Activated naive CD4-positive, alpha-beta T cell treated with anti-CD3 and anti-CD28 coated beads, Interleukin-2, amount 10 ng/mL, durations not matched to agents 7 days and 5 days (primary cell): ENCODE data around the gene SCFD2.

Experiments
- CTCF ChIA-PET: fragments of 350-600 bp; sonication (Branson Sonifier 250); formaldehyde crosslinking; loops from one replicate; lab custom pipeline; 2021; ENCODE audit warnings: antibody characterized with exemption; lab: Charles Lee
- DNase-seq: peaks from one replicate; pipeline ENCODE4 v3.0.0-alpha.2; 2020
- H3K27ac Mint-ChIP-seq: one replicate; pipeline ENCODE4 v1.8.0; 2021; ENCODE audit warnings: mild to moderate bottlenecking, moderate library complexity, mixed read lengths
- H3K27me3 Mint-ChIP-seq: one replicate; pipeline ENCODE4 v1.8.0; 2021; ENCODE audit warnings: mild to moderate bottlenecking, mixed read lengths
- H3K36me3 Mint-ChIP-seq: one replicate; pipeline ENCODE4 v1.8.0; 2021; ENCODE audit warnings: mixed read lengths
- H3K4me1 Mint-ChIP-seq: one replicate; pipeline ENCODE4 v1.8.0; 2021; ENCODE audit warnings: mixed read lengths
- H3K4me3 Mint-ChIP-seq: one replicate; pipeline ENCODE4 v1.8.0; 2021; ENCODE audit warnings: mild to moderate bottlenecking, moderate library complexity, mixed read lengths
- H3K9me3 Mint-ChIP-seq: one replicate; pipeline ENCODE4 v1.8.0; 2021; ENCODE audit warnings: mixed read lengths

SCFD2 gene

GRCh38 chr4:52991472-52991871 is 374.4 kb downstream of the SCFD2 start:
- CTCF ChIA-PET: no interaction called here
- DNase-seq: no peak
- Mint-ChIP-seq H3K4me1 (no peaks in the 10 kb centered on the region), H3K36me3 (peaks cover 1% of the 10 kb centered on the region), H3K27me3 (no peaks in the 10 kb centered on the region), H3K4me3 (no peak overlapping the region), H3K9me3 (no peaks in the 10 kb centered on the region), H3K27ac (no peak overlapping the region)

- H3K27ac Mint-ChIP-seq: no peak overlapping the region
- peaks cover 1% of the 10 kb centered on the region for H3K36me3 Mint-ChIP-seq
- H3K9me3 Mint-ChIP-seq: no peaks in the 10 kb centered on the region
- H3K4me3 Mint-ChIP-seq: no peak overlapping the region
- no peaks in the 10 kb centered on the region for H3K4me1 Mint-ChIP-seq
- H3K27me3 Mint-ChIP-seq: no peaks in the 10 kb centered on the region
- CTCF ChIA-PET: no interaction called here
- no peak for DNase-seq
Measured at GRCh38 chr4:52990706-52991105, 375.2 kb downstream of the SCFD2 start.

GRCh38 chr4:52989865-52990264 is 376.0 kb downstream of the SCFD2 start:
- no peak overlapping the region for H3K27ac Mint-ChIP-seq
- H3K9me3 Mint-ChIP-seq: no peaks in the 10 kb centered on the region
- no peak for DNase-seq
- no peaks in the 10 kb centered on the region for H3K27me3 Mint-ChIP-seq
- no peaks in the 10 kb centered on the region for H3K4me1 Mint-ChIP-seq
- no peak overlapping the region for H3K4me3 Mint-ChIP-seq
- CTCF ChIA-PET: no interaction called here
- peaks cover 1% of the 10 kb centered on the region for H3K36me3 Mint-ChIP-seq

- Mint-ChIP-seq H3K9me3 (no peaks in the 10 kb centered on the region), H3K27ac (no peak overlapping the region), H3K27me3 (no peaks in the 10 kb centered on the region), H3K4me1 (peaks cover 4% of the 10 kb centered on the region), H3K36me3 (peaks cover 1% of the 10 kb centered on the region), H3K4me3 (no peak overlapping the region)
- DNase-seq: no peak
- CTCF ChIA-PET: interaction anchor here (0.8 kb wide), 1 partner anchor 442 kb away, joined by 3 read pairs; no protein-coding TSS in a partner anchor
Measured at GRCh38 chr4:52987392-52988056, 378.3 kb downstream of the SCFD2 start.

- no peaks in the 10 kb centered on the region for H3K9me3 Mint-ChIP-seq
- CTCF ChIA-PET: interaction anchor here (0.9 to 5.4 kb wide), 6 partner anchors 282 to 609 kb away, joined by 3 to 65 read pairs (median 6); no protein-coding TSS in a partner anchor
- H3K4me1 Mint-ChIP-seq: peaks cover 4% of the 10 kb centered on the region
- no peaks in the 10 kb centered on the region for H3K36me3 Mint-ChIP-seq
- no peak overlapping the region for H3K27ac Mint-ChIP-seq
- no peak overlapping the region for H3K4me3 Mint-ChIP-seq
- H3K27me3 Mint-ChIP-seq: no peaks in the 10 kb centered on the region
- no peak for DNase-seq
Measured at GRCh38 chr4:52984462-52984881, 381.4 kb downstream of the SCFD2 start.

- peaks cover 4% of the 10 kb centered on the region for H3K4me1 Mint-ChIP-seq
- CTCF ChIA-PET: interaction anchor here (0.8 to 5.4 kb wide), 9 partner anchors 21 to 609 kb away, joined by 3 to 65 read pairs (median 3); no protein-coding TSS in a partner anchor
- no peak overlapping the region for H3K27ac Mint-ChIP-seq
- H3K4me3 Mint-ChIP-seq: no peak overlapping the region
- H3K27me3 Mint-ChIP-seq: no peaks in the 10 kb centered on the region
- no peaks in the 10 kb centered on the region for H3K9me3 Mint-ChIP-seq
- no peaks in the 10 kb centered on the region for H3K36me3 Mint-ChIP-seq
- DNase-seq: no peak
Measured at GRCh38 chr4:52983563-52984303, 382.1 kb downstream of the SCFD2 start.

GRCh38 chr4:52982946-52983340 is 382.9 kb downstream of the SCFD2 start:
- H3K36me3 Mint-ChIP-seq: no peaks in the 10 kb centered on the region
- CTCF ChIA-PET: interaction anchor here (0.7 to 5.4 kb wide), 9 partner anchors 20 to 608 kb away, joined by 3 to 65 read pairs (median 3); no protein-coding TSS in a partner anchor

GRCh38 chr4:52982255-52982945 is 383.5 kb downstream of the SCFD2 start:
- CTCF ChIA-PET: interaction anchor here (0.7 to 5.4 kb wide), 9 partner anchors 40 to 1251 kb away, joined by 3 to 65 read pairs (median 3); partner anchors contain the start of gene USP46

More at GRCh38 chr4:52982946-52983340, 382.9 kb downstream of the SCFD2 start:
- H3K4me3 Mint-ChIP-seq: no peak overlapping the region
- H3K9me3 Mint-ChIP-seq: no peaks in the 10 kb centered on the region
- DNase-seq: no peak
- no peak overlapping the region for H3K27ac Mint-ChIP-seq
- H3K27me3 Mint-ChIP-seq: no peaks in the 10 kb centered on the region
- H3K4me1 Mint-ChIP-seq: peaks cover 4% of the 10 kb centered on the region

GRCh38 chr4:52979821-52980590 is 385.9 kb downstream of the SCFD2 start:
- no peak overlapping the region for H3K27ac Mint-ChIP-seq
- no peak overlapping the region for H3K4me3 Mint-ChIP-seq
- CTCF ChIA-PET: interaction anchor here (5.4 kb wide), 1 partner anchor 434 kb away, joined by 65 read pairs; no protein-coding TSS in a partner anchor
- no peaks in the 10 kb centered on the region for H3K36me3 Mint-ChIP-seq
- peaks cover 4% of the 10 kb centered on the region for H3K4me1 Mint-ChIP-seq
- no peaks in the 10 kb centered on the region for H3K27me3 Mint-ChIP-seq
- DNase-seq: no peak
- H3K9me3 Mint-ChIP-seq: no peaks in the 10 kb centered on the region

More at GRCh38 chr4:52982255-52982945, 383.5 kb downstream of the SCFD2 start:
- DNase-seq: no peak
- Mint-ChIP-seq H3K4me3 (no peak overlapping the region), H3K27ac (no peak overlapping the region), H3K9me3 (no peaks in the 10 kb centered on the region), H3K36me3 (no peaks in the 10 kb centered on the region), H3K4me1 (peaks cover 4% of the 10 kb centered on the region), H3K27me3 (no peaks in the 10 kb centered on the region)

- H3K27ac Mint-ChIP-seq: no peak overlapping the region
- CTCF ChIA-PET: no interaction called here
Measured at GRCh38 chr4:52979020-52979419, 386.8 kb downstream of the SCFD2 start.

GRCh38 chr4:52977252-52977651 is 388.6 kb downstream of the SCFD2 start:
- Mint-ChIP-seq H3K27ac (no peak overlapping the region), H3K4me3 (no peak overlapping the region), H3K27me3 (no peaks in the 10 kb centered on the region), H3K36me3 (no peaks in the 10 kb centered on the region), H3K9me3 (no peaks in the 10 kb centered on the region), H3K4me1 (no peaks in the 10 kb centered on the region)
- no peak for DNase-seq
- CTCF ChIA-PET: no interaction called here

More at GRCh38 chr4:52979020-52979419, 386.8 kb downstream of the SCFD2 start:
- Mint-ChIP-seq H3K9me3 (no peaks in the 10 kb centered on the region), H3K4me1 (peaks cover 4% of the 10 kb centered on the region), H3K36me3 (no peaks in the 10 kb centered on the region), H3K4me3 (no peak overlapping the region), H3K27me3 (no peaks in the 10 kb centered on the region)
- no peak for DNase-seq

GRCh38 chr4:52976523-52977230 is 389.2 kb downstream of the SCFD2 start:
- Mint-ChIP-seq H3K27ac (no peak overlapping the region), H3K36me3 (no peaks in the 10 kb centered on the region), H3K4me1 (no peaks in the 10 kb centered on the region), H3K4me3 (no peak overlapping the region), H3K9me3 (no peaks in the 10 kb centered on the region), H3K27me3 (no peaks in the 10 kb centered on the region)
- no peak for DNase-seq
- CTCF ChIA-PET: interaction anchor here (0.6 to 1.2 kb wide), 2 partner anchors 1080 to 1090 kb away, joined by 3 to 4 read pairs; no protein-coding TSS in a partner anchor

- Mint-ChIP-seq H3K27me3 (no peaks in the 10 kb centered on the region), H3K4me1 (no peaks in the 10 kb centered on the region), H3K36me3 (no peaks in the 10 kb centered on the region), H3K27ac (no peak overlapping the region), H3K9me3 (no peaks in the 10 kb centered on the region), H3K4me3 (no peak overlapping the region)
- DNase-seq: no peak
- CTCF ChIA-PET: no interaction called here
Measured at GRCh38 chr4:52968691-52969090, 397.2 kb downstream of the SCFD2 start.
